NCI-H446 treated with DMSO at 0.1 percent for 48 hours (cell line): Measurements from ENCODE around the gene AMOT.
"Not testable (repeated sequence)": the region's sequence is repeated elsewhere in the genome, so short reads cannot be mapped to it uniquely, and the experiment has no call there.

Experiments used
- DNase-seq: peaks from one replicate; lab custom pipeline; 2025; lab: John Stamatoyannopoulos, UW

AMOT gene, protein sequence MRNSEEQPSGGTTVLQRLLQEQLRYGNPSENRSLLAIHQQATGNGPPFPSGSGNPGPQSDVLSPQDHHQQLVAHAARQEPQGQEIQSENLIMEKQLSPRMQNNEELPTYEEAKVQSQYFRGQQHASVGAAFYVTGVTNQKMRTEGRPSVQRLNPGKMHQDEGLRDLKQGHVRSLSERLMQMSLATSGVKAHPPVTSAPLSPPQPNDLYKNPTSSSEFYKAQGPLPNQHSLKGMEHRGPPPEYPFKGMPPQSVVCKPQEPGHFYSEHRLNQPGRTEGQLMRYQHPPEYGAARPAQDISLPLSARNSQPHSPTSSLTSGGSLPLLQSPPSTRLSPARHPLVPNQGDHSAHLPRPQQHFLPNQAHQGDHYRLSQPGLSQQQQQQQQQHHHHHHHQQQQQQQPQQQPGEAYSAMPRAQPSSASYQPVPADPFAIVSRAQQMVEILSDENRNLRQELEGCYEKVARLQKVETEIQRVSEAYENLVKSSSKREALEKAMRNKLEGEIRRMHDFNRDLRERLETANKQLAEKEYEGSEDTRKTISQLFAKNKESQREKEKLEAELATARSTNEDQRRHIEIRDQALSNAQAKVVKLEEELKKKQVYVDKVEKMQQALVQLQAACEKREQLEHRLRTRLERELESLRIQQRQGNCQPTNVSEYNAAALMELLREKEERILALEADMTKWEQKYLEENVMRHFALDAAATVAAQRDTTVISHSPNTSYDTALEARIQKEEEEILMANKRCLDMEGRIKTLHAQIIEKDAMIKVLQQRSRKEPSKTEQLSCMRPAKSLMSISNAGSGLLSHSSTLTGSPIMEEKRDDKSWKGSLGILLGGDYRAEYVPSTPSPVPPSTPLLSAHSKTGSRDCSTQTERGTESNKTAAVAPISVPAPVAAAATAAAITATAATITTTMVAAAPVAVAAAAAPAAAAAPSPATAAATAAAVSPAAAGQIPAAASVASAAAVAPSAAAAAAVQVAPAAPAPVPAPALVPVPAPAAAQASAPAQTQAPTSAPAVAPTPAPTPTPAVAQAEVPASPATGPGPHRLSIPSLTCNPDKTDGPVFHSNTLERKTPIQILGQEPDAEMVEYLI

GRCh38 chrX:112840382-112841113 lies at the start of gene AMOT:
AMOT (minus strand) TSS chrX:112840831; CDS start chrX:112823126, 17,705 bp downstream.
- DNase-seq, result peak; percentile 15

DNA sequence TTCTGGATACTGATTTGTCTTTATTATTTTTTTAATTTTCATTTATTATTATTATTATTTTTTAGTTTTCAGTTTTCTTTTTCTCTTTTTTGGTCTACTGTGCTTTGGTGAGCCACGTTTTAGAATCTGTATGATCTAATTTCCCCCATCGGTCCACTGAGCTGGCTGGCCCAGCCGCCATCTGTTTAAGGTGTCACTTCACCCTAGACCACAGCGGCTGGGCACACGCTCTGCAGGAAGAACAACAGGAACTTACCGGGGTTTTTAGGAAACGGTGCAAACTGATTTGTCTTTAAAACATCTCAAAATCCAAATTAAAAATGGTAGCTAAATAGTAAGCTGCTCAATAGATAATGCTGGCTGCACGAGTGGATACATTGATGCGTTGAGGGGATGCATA lies 48.8 kb upstream of the AMOT start:
- no peak for DNase-seq

DNA sequence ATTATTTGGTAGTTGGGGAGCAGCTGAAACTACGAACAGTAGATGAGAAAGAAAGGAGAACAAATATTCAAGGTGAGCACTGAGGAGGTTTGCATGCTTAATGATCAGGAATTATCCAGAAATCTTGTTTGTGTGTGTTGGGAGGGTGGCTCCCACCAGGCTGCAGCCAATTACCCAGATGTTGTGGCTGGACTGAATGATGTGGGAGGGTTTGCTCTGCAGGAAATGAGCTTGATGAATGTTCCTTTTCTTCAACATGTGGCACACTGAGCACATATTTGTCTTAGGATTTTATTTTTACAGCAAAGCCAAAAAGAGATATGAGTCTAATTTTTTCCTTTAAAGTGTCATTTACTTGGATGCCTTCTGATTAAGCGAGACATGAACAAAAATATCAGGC lies 48.3 kb upstream of the AMOT start:
- no peak for DNase-seq

DNA sequence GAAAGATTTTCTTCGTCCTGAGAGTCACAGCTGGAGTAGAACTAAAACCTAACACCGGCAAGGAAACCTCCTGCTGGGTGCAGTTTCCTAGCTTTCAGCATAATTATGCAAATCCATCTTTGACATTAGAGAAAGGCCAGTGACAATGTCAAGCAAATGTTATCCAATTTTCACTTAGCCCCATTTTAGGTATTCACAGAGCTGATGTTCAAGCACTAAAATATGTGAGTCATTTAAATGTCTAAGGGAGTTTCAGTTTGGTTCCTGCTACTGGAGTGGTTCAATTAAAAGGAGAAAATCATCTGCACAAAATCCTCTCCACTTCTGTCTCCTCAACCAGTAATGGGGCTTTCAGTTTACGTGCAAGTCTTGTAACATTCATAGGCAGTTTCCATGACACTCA lies 37.1 kb upstream of the AMOT start:
- DNase-seq, result no peak

DNA sequence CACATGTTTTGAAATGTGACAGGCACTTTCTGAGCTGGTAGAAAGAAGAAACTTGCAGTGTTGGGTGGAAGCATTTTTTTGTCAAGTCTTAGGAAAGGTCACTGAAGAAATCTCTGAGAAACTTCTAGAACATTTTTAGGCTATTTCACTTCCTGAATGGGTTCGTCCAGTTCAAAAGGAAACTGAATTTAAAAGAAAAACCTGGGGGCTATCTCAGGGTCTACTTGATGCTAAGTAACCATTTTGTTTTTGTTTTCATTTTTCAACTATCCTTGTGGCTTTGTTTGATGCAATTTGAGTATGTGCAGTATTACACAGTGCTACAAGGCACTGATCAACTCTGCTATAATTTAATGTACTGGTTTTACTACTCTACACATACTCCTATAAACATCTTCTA lies 34.0 kb upstream of the AMOT start:
- DNase-seq, result no peak

- DNase-seq, result no peak
These were observed 33.5 kb upstream of the AMOT start for GRCh38 chrX:112874175-112874574.

- DNase-seq, result no peak
These were observed 28.0 kb upstream of the AMOT start for GRCh38 chrX:112868586-112868985.

DNA sequence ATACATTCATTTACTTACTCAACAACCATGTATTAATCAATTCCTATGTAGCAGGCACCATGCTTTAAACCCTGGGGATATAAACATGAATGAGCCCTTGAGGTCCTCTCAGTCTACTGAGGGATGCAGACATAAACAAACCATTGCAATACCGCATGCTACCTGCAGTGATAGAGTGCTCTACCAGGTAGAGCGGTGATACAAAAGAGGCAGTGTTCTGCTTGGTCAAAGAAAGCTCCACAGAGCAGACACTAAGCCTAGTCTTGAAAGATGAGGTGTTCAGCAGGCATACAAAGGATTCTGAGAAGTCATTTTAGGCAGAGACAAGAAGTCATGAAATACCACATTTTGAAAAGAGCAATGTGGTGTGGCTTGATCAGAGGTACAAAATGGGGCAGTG lies 26.9 kb upstream of the AMOT start:
- no peak for DNase-seq

- DNase-seq, result no peak
These were observed 25.5 kb upstream of the AMOT start for GRCh38 chrX:112866175-112866574.

DNA sequence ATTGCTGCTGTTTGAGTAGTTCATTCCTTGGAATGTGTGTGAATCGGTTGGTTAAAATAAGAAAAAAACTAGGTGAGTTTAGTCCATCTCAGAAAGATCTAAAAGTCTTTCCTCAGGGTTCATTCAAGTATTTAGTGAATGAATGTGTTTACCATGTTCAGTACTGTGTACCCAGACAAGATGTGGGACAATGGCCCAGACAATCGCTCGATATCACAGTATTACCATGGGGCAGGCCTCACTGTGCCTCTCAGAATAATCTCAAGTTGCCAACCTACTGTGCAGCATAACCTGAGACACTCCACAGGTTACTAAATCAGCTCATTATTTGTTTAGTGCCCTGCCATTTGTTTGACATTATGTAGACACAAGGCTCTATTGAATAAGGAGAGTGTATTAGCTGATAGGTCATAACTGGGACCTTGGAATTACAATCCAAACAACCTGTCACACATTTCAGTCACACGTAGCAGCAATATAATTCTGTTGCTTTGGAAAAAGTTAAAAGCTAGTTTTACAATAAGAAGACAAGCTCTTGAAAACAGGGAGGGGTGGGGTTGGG lies 24.9 kb upstream of the AMOT start:
- no peak for DNase-seq

GRCh38 chrX:112863850-112864249 lies 23.2 kb upstream of the AMOT start:
- no peak for DNase-seq

DNA sequence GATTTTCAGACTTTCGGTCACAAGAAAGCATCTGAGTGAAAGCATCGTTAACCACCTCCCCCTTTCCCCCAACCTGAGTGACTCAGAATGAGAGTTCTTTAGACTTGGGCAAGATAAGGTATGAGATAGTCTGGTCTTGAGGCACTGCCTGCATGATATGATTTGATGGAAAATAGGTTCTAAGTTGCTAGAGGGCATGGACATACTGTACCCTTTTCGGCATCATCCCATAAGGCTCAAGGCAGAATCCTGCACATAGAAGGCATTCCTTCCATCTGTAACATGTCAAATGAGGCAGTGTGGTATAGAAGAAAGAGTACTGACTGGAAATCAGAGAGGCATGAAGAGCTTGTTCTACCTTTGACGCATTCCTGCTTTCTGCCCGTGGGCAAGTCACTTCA lies 16.8 kb upstream of the AMOT start:
- DNase-seq, result no peak

DNA sequence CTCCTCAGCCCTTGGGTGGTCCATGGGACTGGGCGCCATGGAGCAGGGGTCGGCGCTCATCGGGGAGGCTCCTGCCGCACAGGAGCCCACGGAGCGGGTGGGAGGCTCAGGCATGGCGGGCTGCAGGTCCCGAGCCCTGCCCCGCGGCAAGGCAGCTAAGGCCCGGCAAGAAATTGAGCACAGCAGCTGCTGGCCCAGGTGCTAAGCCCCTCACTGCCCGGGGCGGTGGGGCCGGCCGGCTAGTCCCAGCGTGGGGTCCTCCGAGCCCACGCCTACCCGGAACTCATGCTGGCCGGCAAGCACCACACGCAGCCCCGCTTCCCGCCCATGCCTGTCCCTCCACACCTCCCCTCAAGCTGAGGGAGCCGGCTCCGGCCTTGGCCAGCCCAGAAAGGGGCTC lies 14.3 kb upstream of the AMOT start:
- not testable (repeated sequence) for DNase-seq

GRCh38 chrX:112852851-112853250 lies 12.2 kb upstream of the AMOT start:
- no peak for DNase-seq

- no peak for DNase-seq
These were observed 11.2 kb upstream of the AMOT start for GRCh38 chrX:112851806-112852205.

DNA sequence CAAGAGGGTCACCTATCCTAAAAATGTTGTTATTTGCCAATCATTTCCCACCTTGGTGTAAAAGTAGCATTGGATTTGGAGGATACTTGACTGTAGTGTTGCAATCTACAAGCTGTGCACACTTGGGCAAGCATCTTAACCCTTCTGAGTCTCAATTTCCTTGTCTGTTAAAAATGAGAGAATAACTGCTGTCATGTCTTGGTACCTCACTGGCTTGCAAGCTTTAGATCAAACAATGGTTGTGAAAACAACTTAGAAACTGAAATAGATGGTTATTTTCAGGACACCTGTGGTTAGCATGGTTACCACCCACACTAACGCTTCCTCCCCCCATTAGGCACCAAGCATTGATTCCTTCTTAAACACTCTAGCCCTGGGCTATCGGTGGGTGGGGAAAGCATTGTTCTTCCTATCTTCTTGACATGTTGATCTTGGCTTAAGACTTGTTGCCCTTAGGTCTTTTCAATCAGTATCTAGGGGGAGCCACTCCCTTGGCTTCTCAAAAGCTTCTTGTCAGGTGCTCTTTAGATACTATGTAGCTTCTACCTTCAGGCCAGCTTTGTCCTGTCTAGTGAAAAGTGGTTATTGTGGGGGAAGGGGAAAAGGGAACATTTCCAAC lies 10.6 kb upstream of the AMOT start:
- no peak for DNase-seq

DNA sequence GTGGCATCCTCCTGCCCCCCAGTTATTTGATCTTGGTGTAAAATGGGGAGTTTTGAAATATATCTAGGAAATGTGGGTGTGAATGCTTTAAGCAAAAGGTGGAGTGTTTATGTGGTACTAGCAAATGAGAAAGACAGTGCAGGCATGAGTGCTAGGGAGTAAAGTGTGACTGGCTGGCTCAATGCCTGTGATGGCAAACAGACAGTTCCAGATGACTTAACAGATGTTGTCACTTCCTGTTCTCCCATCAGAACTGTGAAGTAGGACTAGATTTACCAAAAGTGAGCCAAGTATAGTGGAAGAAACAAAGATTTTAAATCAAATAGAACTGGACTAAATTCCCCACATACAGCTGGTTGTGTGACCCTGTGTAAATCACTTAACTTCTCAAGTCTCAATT lies 8.4 kb upstream of the AMOT start:
- no peak for DNase-seq

GRCh38 chrX:112846782-112847181 lies 6.2 kb upstream of the AMOT start:
- DNase-seq, result no peak

GRCh38 chrX:112846187-112846586 lies 5.6 kb upstream of the AMOT start:
- no peak for DNase-seq

DNA sequence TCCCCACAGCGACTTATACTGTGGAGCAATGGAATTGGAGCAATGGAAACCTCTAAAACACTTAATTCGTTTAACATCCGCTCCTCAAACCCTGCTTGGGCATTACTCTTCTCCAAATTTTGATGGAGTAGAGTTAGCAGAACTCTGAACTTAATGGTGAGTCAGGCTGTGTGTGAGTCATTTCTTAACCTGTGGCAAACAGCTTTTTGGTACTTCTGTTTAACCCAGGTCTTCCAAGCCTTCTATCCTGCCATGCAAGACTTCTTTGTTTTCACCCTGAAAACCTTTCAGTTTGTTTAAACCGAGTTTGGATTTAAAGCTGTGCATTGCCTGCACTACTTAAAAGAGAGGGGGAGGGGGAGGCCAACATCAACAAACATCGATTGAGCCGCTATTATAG lies 3.6 kb upstream of the AMOT start:
- DNase-seq, result no peak

DNA sequence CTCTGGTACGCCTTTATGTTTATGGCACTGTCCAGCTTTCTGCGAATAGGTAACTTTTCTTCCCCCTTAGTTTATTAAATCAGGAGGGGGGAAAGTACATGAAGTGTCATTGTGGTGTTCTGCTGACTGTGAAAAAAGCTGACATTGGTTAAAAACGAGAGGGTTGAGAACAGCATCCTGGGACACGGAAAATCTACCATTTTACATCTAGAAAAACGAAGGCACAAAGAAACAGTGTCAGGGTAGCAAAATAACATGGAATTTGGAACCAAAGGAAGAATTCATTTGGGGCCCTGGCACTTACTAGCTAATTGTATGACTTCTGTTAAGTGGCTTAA lies 1.2 kb upstream of the AMOT start:
- DNase-seq, result no peak
